ENCODE data around the gene HAUS6.
"Not testable (repeated sequence)": the region's sequence is repeated elsewhere in the genome, so short reads cannot be mapped to it uniquely, and the experiment has no call there.

HAUS6 gene

DNA sequence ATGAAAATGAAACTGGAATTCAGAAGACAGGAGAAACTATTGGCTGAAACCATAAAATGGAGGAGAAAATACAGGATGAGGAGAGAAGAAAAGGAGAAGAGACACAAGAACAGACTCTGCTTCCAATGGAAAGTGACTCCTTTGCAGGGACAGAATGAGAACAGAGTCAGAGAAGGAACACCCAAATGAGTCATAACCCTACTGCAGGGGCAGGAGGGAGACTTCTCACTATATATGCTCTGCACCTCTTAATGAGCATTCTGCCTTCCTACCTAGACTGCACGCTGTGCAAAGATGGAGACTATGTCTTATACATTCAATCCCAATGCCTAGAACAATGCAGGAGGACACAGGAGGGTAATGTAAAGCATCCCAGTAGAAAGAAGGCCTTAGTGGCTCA lies 71.8 kb downstream of the HAUS6 start:
- no peak for DNase-seq

DNA sequence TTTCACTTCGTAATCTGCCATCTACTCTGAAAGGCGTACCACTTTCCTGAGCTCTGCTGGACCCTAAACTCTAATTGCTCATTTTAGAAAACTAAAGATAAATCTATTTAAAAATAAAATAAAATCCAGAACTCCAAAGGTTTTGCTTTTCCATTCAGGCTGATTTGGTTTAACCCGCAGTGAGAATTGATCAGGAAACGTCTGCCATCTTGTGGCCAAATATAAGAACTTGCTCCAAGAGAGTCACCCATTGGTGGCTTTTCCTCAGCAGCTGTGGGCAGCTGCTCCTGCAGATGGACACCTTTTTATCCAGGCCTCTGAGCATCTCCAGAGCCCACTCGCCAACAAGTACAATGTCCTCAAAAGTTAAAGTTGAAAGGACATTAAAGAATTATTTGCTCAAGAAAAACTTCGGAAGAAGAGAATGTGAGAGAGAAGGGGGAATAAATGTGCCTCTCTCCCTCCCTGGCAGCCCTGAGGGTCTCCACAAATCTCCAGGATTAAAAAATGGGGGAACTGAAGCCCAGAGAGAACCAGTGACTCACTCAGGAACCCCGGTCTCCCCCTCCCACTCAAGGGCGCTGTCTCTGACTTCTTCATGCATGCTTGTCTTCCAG lies 73.8 kb downstream of the HAUS6 start:
- peak; percentile 69 for DNase-seq

DNA sequence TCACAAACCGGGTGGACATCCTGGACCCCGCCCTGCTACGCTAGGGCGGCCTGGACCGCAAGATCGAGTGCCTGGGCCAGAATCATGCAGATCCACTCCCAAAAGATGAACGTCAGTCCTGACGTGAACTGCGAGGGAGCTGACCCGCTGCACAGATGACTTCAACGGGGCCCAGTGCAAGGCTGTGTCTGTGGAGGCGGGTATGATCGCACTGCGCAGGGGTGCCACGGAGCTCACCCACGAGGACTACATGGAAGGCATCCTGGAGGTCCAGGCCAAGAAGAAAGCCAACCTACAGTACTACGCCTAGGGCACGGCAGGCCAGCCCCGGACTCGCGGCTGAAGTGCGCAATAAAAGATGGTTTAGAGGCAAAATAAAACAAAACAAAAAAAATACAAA lies 74.9 kb downstream of the HAUS6 start:
- no peak for DNase-seq

DNA sequence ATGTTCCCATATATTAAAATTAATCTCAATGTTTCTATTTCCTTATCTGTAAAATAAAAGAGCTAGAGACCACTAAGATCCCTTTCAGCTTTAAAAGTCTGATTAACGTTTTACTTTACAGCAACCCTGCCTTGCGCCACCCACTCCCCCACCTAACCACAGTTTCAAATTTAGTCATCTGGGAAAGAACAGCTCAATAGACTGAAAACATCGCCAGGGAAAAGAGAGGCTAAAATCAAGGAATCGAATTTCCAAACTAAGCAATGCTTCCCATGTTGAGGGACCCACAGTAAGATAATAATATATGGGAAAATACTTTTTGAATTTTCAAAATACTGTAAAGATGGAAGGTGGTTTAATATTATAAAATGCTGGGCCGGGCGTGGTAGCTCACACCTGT lies 76.3 kb downstream of the HAUS6 start:
- DNase-seq, result no peak

DNA sequence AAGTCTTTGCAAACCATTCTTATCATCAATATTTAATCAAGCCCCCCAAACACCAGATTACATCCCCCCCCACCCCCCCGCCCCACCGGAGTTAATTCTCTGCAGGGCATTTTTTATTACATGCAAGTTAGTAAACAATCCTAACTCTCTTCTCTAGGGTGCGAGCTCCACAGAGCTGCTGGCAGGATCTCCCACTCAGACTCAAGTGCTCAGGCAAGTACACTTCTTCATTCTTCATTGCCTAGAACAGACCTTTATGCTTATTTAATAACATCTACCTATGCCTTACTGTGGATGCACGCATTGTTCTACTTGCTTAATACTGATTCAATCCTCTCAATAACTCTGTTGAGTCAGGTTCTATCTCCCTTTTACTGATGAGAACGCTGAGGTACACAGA lies 79.6 kb downstream of the HAUS6 start:
- DNase-seq, result no peak

DNA sequence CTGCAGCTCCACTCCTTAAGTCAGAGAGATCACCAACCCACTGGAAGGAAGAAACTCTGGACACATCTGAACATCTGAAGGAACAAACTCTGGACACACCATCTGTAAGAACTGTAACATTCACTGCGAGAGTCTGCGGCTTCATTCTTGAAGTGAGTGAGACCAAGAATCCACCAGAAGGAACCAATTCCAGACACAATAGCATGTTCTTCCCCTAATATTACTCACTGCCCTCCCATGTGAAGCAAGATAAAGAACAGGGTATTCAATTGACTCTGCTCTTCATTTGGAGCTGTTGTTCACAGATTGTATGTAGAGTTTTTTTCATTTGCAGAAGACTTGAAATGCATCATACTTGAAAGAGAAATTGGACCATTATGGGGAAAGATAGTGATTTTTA lies 80.5 kb downstream of the HAUS6 start:
- DNase-seq, result no peak

DNA sequence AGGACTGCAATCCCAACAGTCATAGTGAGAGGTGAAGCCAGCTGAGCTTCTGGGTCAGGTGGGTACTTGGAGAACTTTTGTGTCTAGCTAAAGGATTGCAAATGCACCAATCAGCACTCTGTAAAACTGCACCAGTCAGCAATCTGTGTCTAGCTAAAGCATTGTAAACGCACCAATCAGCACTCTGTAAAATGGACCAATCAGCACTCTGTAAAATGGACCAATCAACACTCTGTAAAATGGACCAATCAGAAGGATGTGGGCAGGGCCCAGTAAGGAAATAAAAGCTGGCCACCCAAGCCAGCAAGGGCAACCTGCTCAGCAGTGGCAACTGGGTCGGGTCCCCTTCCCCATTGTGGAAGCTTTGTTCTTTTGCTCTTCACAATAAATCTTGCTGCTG lies 81.1 kb downstream of the HAUS6 start:
- DNase-seq, result not testable (repeated sequence)

DNA sequence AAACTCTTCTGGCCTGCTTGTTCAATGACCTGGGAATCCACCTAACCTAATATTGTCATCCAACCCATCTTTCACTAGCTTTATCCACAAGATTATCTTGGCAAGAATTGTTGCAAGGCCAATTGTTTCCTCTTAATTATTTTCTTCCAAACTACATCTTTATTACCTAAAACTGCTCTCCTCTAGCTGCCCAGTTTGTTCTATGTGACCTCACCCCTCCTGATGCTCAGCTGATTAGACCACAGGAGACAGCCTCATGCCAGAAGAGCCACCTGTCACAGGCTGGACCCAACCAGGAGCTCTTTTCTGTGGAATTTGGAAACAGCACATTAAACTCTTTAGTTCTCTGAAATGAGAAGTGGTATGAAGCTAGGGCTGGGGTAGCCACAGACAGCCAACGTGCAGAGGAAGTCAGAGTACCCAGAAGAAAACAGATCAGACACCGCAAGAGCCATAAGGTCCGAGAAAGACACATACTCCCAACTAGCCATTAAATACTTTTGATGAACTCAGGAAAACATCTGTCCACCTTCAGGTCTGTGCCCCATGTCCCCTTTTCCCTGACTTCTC lies 81.7 kb downstream of the HAUS6 start:
- no peak for DNase-seq

DNA sequence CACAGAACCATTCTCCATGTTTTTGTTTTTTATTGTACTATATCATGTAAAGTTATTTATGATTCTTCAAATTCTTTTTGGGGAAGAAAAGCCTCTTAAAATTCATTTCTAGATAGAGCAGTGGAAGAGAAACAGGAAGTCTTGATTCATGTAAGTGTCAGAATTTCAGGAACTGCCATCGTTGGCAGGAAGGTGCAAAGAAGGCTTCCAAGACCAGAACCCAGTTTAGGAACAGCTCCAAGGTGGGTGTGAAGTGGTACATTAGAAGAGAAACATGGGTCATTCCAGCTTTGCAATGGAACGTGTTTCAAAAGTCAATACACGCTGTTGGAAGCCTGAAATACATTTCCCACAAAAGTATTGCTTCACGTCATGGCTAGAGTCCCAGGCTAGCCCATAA lies 84.5 kb downstream of the HAUS6 start:
- no peak for DNase-seq

DNA sequence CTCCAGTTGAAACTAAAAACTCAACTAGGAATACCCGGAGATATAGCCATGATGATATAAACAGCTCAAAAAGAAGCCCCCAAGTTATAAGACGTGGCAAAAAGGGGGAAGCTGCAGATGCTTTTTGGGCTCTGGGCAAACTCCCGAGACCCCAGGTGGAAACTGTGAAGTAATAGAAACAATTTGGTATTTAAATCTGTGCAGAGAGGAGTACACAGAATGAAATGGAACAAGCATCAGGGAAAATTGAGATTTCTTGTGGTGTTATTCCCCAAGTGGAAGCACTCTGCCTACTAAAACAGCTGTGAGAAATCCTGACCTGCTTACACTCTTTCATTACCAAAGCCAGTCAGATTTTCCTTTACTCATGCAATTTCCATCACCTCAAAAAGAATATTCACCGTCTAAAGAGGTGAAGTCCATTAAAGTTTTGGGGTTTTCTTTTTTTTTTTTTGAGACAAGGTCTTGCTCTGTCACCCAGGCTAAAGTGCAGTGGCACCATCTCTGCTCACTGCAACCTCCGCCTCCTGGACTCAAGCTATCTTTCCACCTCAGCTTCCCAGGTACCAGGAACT lies 93.2 kb downstream of the HAUS6 start:
- no peak for DNase-seq
